GM23248 (cell line): ENCODE data around the gene LRRC58. TPM values are rescaled to one million over a fixed set of nuclear protein-coding genes. Genes with fewer than 3 reads are reported as not detected.

Experiments
- DNase-seq: peaks from one replicate; pipeline ENCODE4 v3.0.0-alpha.2; 2015
- H2AFZ ChIP-seq: fragments of 200-600 bp; sonication (generic); 2 replicates; pipeline ENCODE4 v1.6.1; 2016; ENCODE audit warnings: antibody characterized with exemption
- H3F3A ChIP-seq: fragments of 200-600 bp; sonication (generic); 2 replicates; pipeline ENCODE4 v1.6.1; 2016; ENCODE audit warnings: mild to moderate bottlenecking, antibody characterized with exemption, mixed run types; ENCODE audit not compliant: insufficient read depth
- H3K27ac ChIP-seq: fragments of 200-600 bp; sonication (generic); 2 replicates; pipeline ENCODE4 v1.5.1; 2016; ENCODE audit warnings: mild to moderate bottlenecking
- H3K27me3 ChIP-seq: fragments of 200-600 bp; sonication (generic); replicated peaks from 2 replicates; pipeline ENCODE4 v1.6.1; 2016; ENCODE audit warnings: mild to moderate bottlenecking; ENCODE audit not compliant: insufficient read depth
- H3K36me3 ChIP-seq: fragments of 200-600 bp; sonication (generic); 2 replicates; pipeline ENCODE4 v1.6.1; 2016; ENCODE audit warnings: low read depth, mild to moderate bottlenecking
- H3K4me1 ChIP-seq: fragments of 200-600 bp; sonication (generic); 2 replicates; pipeline ENCODE4 v1.6.1; 2016; ENCODE audit warnings: mild to moderate bottlenecking; ENCODE audit not compliant: insufficient read depth
- H3K4me2 ChIP-seq: fragments of 200-600 bp; sonication (generic); one replicate; pipeline ENCODE4 v1.6.1; 2016; ENCODE audit warnings: mild to moderate bottlenecking; ENCODE audit not compliant: unreplicated experiment
- H3K4me3 ChIP-seq: fragments of 200-600 bp; sonication (generic); 2 replicates; pipeline ENCODE4 v1.5.1; 2016; ENCODE audit warnings: mild to moderate bottlenecking
- H3K79me2 ChIP-seq: fragments of 200-600 bp; sonication (generic); 2 replicates; pipeline ENCODE4 v1.6.1; 2016; ENCODE audit warnings: mild to moderate bottlenecking; ENCODE audit not compliant: insufficient read depth
- H3K9ac ChIP-seq: fragments of 200-600 bp; sonication (generic); 2 replicates; pipeline ENCODE4 v1.6.1; 2016; ENCODE audit warnings: mild to moderate bottlenecking
- H3K9me2 ChIP-seq: fragments of 200-600 bp; sonication (generic); 2 replicates; pipeline ENCODE4 v1.6.1; 2016; ENCODE audit warnings: mixed run types, mild to moderate bottlenecking, moderate library complexity; ENCODE audit not compliant: insufficient read depth
- H3K9me3 ChIP-seq: fragments of 200-600 bp; sonication (generic); one replicate; pipeline ENCODE4 v1.6.1; 2017; ENCODE audit warnings: low read depth
- H4K20me1 ChIP-seq: fragments of 200-600 bp; sonication (generic); 2 replicates; pipeline ENCODE4 v1.6.0; 2016; ENCODE audit not compliant: insufficient read depth
- EZH2 ChIP-seq: fragments of 200-600 bp; sonication (generic); IDR thresholded peaks from 2 replicates; pipeline ENCODE4 v1.6.1; 2018; ENCODE audit warnings: antibody characterized with exemption, mild to moderate bottlenecking; ENCODE audit not compliant: insufficient read depth, poor library complexity, severe bottlenecking
- EZH2phosphoT487 ChIP-seq: fragments of 200-600 bp; sonication (generic); IDR thresholded peaks from 2 replicates; pipeline ENCODE4 v1.6.1; 2018; ENCODE audit warnings: antibody characterized with exemption, moderate library complexity, mild to moderate bottlenecking, low read depth; ENCODE audit not compliant: insufficient read depth
- WGBS, 2 experiments: methylation state at CpG; one replicate each; pipeline ENCODE4 v1.1.6; 2015 to 2017; ENCODE audit warnings: low lambda C conversion rate in 2 of 2, low coverage in 1 of 2; ENCODE audit errors: missing lambda C conversion rate in 2 of 2; 5-methylcytosine and 5-hydroxymethylcytosine counted together
- in situ Hi-C: fragments of 300-500 bp; cut with MboI; formaldehyde crosslinking; loops from 2 replicates; pipeline ENCODE4 v1.15.0; 2020
- polyA plus RNA-seq: library from polyadenylated mRNA; unstranded; fragments of >200 nt; fragmentation: Nextera tagmentation; extraction: Ambion mirVana; gene quantifications from 2 replicates; pipeline ENCODE4 v1.2.1, GENCODE V29; 2016
- total RNA-seq: library from RNA; depleted of rRNA; stranded (reverse); fragments of >200 nt; shearing (Covaris generic); gene quantifications from 2 replicates; pipeline ENCODE4 v1.2.3, GENCODE V29; 2014

Gene LRRC58
- total and polyA plus RNA-seq, 2 experiments from 2014 or later = 13.1 to 34.4 TPM

DNA sequence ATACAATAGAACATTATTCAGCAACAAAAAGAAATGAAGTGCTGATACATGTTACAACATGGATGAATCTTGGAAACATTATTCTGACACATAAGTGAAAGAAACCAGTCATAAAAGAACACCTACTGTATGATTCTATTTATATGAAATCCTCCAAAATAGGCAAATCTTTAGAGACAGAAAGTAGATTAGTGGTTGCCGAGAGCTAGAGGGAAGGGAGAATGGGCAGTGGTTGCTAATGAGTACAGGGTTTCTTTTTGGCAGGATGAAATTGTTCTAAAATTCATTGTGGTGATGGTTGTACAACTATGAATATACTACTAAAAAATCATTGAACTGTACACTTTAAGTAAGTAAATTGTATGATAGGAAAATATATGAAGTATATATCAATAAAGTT is 6.3 kb upstream of the LRRC58 start:
- Histone ChIP-seq H3K27ac (no peak overlapping the region), H3K9me2 (no peaks in the 10 kb centered on the region), H3K4me1 (peaks cover 6% of the 10 kb centered on the region), H4K20me1 (no peaks in the 10 kb centered on the region), H3K9me3 (no peaks in the 10 kb centered on the region), H3F3A (peaks cover 7% of the 10 kb centered on the region; the same call in 1 of the 2 replicates), H3K36me3 (no peaks in the 10 kb centered on the region), H3K4me3 (no peak overlapping the region), H3K79me2 (no peaks in the 10 kb centered on the region), H3K9ac (no peak overlapping the region), H3K4me2 (no peak overlapping the region), H2AFZ (no peak overlapping the region), H3K27me3 (no peaks in the 10 kb centered on the region; the same call in 1 of the 2 replicates)
- 73 to 78% methylated on average over 1 of the region's 1 CpG for WGBS, 2 experiments
- no peak for TF ChIP-seq EZH2phosphoT487
- TF ChIP-seq EZH2 = no peak
- DNase-seq = no peak
- in situ Hi-C loops = no loop called here

DNA sequence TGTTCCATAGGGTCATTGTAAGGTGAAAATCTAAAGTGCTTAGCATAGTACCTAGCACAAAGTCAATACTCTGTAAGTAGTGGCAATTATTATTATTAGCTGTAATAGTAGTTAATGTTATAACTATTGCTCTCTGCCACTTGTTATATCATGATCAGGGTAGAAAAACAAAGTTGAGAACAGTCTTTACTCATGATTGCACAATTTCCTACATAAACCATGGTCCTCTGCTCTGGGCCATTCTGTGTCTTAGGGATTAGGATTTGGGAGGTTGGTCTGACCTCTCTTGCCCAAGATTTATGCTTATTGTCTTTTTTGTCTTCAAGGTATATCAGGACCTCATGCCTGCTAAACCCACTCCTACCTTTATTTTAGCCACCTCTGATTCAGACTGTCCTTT is 4.3 kb upstream of the LRRC58 start:
- peaks cover 17% of the 10 kb centered on the region; the same call in 1 of the 2 replicates for H3F3A ChIP-seq
- TF ChIP-seq EZH2 (no peak), EZH2phosphoT487 (no peak)
- no peak overlapping the region for H2AFZ ChIP-seq
- no peak overlapping the region for H3K4me3 ChIP-seq
- no peaks in the 10 kb centered on the region for H3K9me2 ChIP-seq
- H4K20me1 ChIP-seq = no peaks in the 10 kb centered on the region
- no peak for DNase-seq
- H3K79me2 ChIP-seq = peaks cover 3% of the 10 kb centered on the region
- no peak overlapping the region for H3K27ac ChIP-seq
- no peak overlapping the region for H3K9ac ChIP-seq
- no peaks in the 10 kb centered on the region for H3K36me3 ChIP-seq
- H3K4me1 ChIP-seq = peaks cover 13% of the 10 kb centered on the region
- no peak overlapping the region for H3K4me2 ChIP-seq
- H3K9me3 ChIP-seq = no peaks in the 10 kb centered on the region
- in situ Hi-C loops = no loop called here
- no peaks in the 10 kb centered on the region; the same call in 1 of the 2 replicates for H3K27me3 ChIP-seq

DNA sequence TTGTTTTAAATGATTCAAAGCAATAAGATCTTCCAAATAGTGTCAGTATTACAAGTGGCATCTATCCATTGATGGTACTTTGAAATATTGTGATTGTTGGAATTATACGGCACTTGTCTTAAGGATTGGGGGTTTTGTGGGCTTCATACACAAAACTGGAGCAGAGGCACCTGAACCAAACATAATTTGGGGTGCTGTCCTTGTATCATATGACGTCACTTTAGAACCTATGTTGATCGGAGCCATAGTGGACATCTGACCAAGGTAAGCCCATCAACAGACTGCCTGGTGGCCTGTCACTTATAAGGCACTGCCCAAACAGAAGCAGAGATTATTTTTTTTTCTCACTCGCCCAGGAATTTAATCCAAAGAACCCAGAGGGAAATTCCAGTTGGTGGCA is 2.9 kb upstream of the LRRC58 start:
- no peaks in the 10 kb centered on the region for H3K9me3 ChIP-seq
- H3K9me2 ChIP-seq = no peaks in the 10 kb centered on the region
- H3K27ac ChIP-seq = no peak overlapping the region
- DNase-seq = no peak
- no peak overlapping the region for H2AFZ ChIP-seq
- H3K27me3 ChIP-seq = no peaks in the 10 kb centered on the region; the same call in 1 of the 2 replicates
- no peak for TF ChIP-seq EZH2phosphoT487
- TF ChIP-seq EZH2 = no peak
- peaks cover 16% of the 10 kb centered on the region for H3K79me2 ChIP-seq
- no peak overlapping the region for H3K4me3 ChIP-seq
- WGBS, 2 experiments = 80 to 86% methylated on average over 4 of the region's 4 CpGs
- in situ Hi-C loops = no loop called here
- H3K36me3 ChIP-seq = no peaks in the 10 kb centered on the region
- H3F3A ChIP-seq = peaks cover 21% of the 10 kb centered on the region; the same call in 1 of the 2 replicates
- no peak overlapping the region for H3K9ac ChIP-seq
- no peak overlapping the region for H3K4me2 ChIP-seq
- H3K4me1 ChIP-seq = peaks cover 20% of the 10 kb centered on the region
- no peaks in the 10 kb centered on the region for H4K20me1 ChIP-seq

DNA sequence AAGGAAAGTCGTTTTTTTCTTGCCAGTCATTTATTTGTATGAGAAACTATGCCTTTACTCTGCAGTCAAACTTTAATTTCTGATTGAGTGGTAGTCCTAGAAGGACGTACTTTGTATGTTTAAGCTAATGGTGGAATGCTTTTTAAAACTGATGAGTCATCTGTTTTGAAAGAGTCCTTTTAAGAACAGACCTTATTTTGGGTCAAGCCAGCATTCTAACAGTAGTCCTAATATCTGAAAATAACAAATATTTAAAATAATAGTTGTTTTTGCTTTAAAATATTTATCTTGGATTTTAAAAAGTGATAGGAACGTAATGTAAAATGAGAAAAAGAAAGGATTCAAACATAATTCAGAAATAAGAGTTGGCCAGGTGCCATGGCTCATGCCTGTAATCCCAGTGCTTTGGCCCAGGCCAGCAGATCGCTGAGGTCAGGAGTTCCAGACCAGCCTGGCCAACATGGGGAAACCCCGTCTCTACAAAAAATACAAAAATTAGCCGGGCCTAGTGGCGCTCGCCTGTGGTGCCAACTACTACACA is 1.3 kb upstream of the LRRC58 start:
- TF ChIP-seq EZH2 = no peak
- TF ChIP-seq EZH2phosphoT487 = no peak
- Histone ChIP-seq H3F3A (peaks cover 21% of the 10 kb centered on the region; the same call in 1 of the 2 replicates), H3K27me3 (no peaks in the 10 kb centered on the region), H3K27ac (peak overlapping the region; percentile 83), H3K9ac (peak overlapping the region; percentile 84), H3K79me2 (peaks cover 31% of the 10 kb centered on the region), H3K9me2 (no peaks in the 10 kb centered on the region), H3K36me3 (no peaks in the 10 kb centered on the region), H3K9me3 (no peaks in the 10 kb centered on the region), H3K4me2 (peak overlapping the region; percentile 99), H3K4me1 (peaks cover 20% of the 10 kb centered on the region), H4K20me1 (0 out of 2 replicates have a peak, but pooled peaks cover 4% of the 10 kb centered on the region), H2AFZ (peak overlapping the region; percentile 96), H3K4me3 (peak overlapping the region; percentile 89)
- in situ Hi-C loops = no loop called here
- WGBS, 2 experiments = 31 to 38% methylated on average over 8 of the region's 8 CpGs
- DNase-seq = peak; percentile 76

DNA sequence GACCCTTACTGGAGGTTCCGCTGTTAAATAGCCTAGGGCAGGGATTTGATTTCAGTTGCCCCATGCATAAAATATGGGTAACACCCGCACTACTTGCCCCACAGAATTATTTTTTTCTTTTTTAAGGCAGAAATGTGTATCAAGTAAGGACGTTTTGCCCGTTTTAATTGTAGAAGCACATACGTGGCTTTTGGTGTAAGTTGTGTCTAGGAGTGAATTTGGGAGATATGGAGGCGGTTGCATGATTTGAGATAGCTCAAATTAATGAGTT is 636 bp upstream of the LRRC58 start:
- in situ Hi-C loops = no loop called here
- Histone ChIP-seq H3K9me2 (no peaks in the 10 kb centered on the region), H3K4me3 (peak overlapping the region; percentile 89), H3K9ac (peak overlapping the region; percentile 84), H3K27ac (peak overlapping the region; percentile 83), H3K36me3 (no peaks in the 10 kb centered on the region), H3K79me2 (peaks cover 38% of the 10 kb centered on the region), H3K9me3 (no peaks in the 10 kb centered on the region), H4K20me1 (0 out of 2 replicates have a peak, but pooled peaks cover 9% of the 10 kb centered on the region), H3K4me2 (peak overlapping the region; percentile 99), H3F3A (peaks cover 22% of the 10 kb centered on the region; the same call in 1 of the 2 replicates), H2AFZ (peak overlapping the region; percentile 96), H3K27me3 (no peaks in the 10 kb centered on the region), H3K4me1 (peaks cover 22% of the 10 kb centered on the region)
- DNase-seq = no peak
- 1 to 3% methylated on average over 6 of the region's 6 CpGs for WGBS, 2 experiments
- TF ChIP-seq EZH2phosphoT487 = no peak
- no peak for TF ChIP-seq EZH2
